22Rv1 (cell line): ENCODE results near the gene PKNOX2.

Experiments
- ZFX ChIP-seq: fragments of 450-650 bp; IDR thresholded peaks from 2 replicates; pipeline ENCODE4 v1.6.1; 2017; ENCODE audit warnings: antibody characterized with exemption, borderline replicate concordance
- TF ChIP-seq, protein P1 (sequence below): fragments of 450-650 bp; IDR thresholded peaks from 2 replicates; pipeline ENCODE4 v1.5.1; 2017; ENCODE audit warnings: mild to moderate bottlenecking

DNA sequence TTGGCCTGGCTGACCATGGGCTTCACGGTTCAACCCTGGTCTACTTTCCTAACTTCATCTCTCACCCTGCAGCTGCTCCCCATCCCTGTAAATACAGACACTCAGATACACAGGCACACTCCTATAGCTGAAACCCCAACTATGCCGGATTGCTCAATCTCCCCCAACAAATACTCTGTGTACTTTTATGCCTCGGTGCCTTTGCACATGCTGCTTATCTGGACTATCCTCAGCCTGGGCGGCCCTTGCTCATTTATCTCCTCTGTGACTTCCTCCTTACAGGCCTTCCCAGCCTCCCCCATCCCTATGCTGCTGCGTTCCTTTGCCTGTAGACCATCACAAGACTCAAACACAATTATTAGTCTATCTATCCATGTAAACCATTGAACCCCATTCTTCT lies 76.6 kb downstream of the PKNOX2 start:
- TF ChIP-seq, protein P1, sequence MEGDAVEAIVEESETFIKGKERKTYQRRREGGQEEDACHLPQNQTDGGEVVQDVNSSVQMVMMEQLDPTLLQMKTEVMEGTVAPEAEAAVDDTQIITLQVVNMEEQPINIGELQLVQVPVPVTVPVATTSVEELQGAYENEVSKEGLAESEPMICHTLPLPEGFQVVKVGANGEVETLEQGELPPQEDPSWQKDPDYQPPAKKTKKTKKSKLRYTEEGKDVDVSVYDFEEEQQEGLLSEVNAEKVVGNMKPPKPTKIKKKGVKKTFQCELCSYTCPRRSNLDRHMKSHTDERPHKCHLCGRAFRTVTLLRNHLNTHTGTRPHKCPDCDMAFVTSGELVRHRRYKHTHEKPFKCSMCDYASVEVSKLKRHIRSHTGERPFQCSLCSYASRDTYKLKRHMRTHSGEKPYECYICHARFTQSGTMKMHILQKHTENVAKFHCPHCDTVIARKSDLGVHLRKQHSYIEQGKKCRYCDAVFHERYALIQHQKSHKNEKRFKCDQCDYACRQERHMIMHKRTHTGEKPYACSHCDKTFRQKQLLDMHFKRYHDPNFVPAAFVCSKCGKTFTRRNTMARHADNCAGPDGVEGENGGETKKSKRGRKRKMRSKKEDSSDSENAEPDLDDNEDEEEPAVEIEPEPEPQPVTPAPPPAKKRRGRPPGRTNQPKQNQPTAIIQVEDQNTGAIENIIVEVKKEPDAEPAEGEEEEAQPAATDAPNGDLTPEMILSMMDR, result no peak
- no peak for TF ChIP-seq ZFX
